Peyer's patch (tissue), 4 donors: ENCODE results near the gene MAGI3. TPM values are rescaled to one million over a fixed set of nuclear protein-coding genes. Genes with fewer than 3 reads are reported as not detected.

Source experiments
- DNase-seq, 3 donors: peaks; one replicate each; pipeline ENCODE4 v3.0.0-alpha.2; 2017 to 2019
- H3K27ac ChIP-seq, 4 donors: fragments of 200-600 bp; sonication (generic); one replicate each; pipeline ENCODE4 v1.5.1; 2016 to 2019
- H3K27me3 ChIP-seq, 2 donors: fragments of 200-600 bp; sonication (generic); one replicate each; pipeline ENCODE4 v1.5.1; 2019
- H3K36me3 ChIP-seq, 3 donors: fragments of 200-600 bp; sonication (generic); one replicate each; pipeline ENCODE4 v1.5.1; 2016 to 2019
- H3K4me1 ChIP-seq, 4 donors: fragments of 200-600 bp; sonication (generic); one replicate each; pipeline ENCODE4 v1.5.1; 2016 to 2019
- H3K4me3 ChIP-seq, 4 donors: fragments of 200-600 bp; sonication (generic); 1 replicate in 3 of 4; 2 replicates in 1 of 4; pipeline ENCODE4 v1.5.1; 2016 to 2019; ENCODE audit warnings: mild to moderate bottlenecking in 1 of 4
- H3K9me3 ChIP-seq, 4 donors: fragments of 200-600 bp; sonication (generic); one replicate each; pipeline ENCODE4 v1.5.1; 2016 to 2019; ENCODE audit warnings: mild to moderate bottlenecking in 1 of 4
- CTCF ChIP-seq, 6 experiments: fragments of 450-650 bp in 4 of 6; fragments of 200-600 bp in 2 of 6; sonication (generic) in 1 of 6; IDR thresholded peaks; one replicate each; pipeline ENCODE4 v1.5.1; 2017 to 2019; ENCODE audit warnings: antibody characterized with exemption in 6 of 6, mild to moderate bottlenecking in 3 of 6, moderate library complexity in 1 of 6
- POLR2A ChIP-seq, 2 donors: fragments of 450-650 bp; IDR thresholded peaks; one replicate each; pipeline ENCODE4 v1.5.1; 2017; ENCODE audit warnings: antibody characterized with exemption in 2 of 2, mild to moderate bottlenecking in 2 of 2, moderate library complexity in 2 of 2
- total RNA-seq, 4 donors: library from RNA; depleted of rRNA; stranded (reverse); fragments of >200 nt; gene quantifications; one replicate each; pipeline ENCODE4 v1.1.0, GENCODE V29; 2016

Gene MAGI3
- total RNA-seq, 4 donors from 2014 or later, result 60.2 to 120 (median 103) TPM

GRCh38 chr1:113678159-113678469 is 287.8 kb downstream of the MAGI3 start:
- no peaks in the 10 kb centered on the region for H3K27me3 ChIP-seq
- H3K9me3 ChIP-seq, result no peaks in the 10 kb centered on the region
- H3K36me3 ChIP-seq, result peaks cover 0 to 15% (median 0%) of the 10 kb centered on the region in 3 donors
- no peak overlapping the region for H3K4me3 ChIP-seq
- TF ChIP-seq POLR2A (IDR thresholded peaks at IDR 0.05) (no peak), CTCF (IDR thresholded peaks at IDR 0.05) (no peak)
- no peak for DNase-seq
- H3K27ac ChIP-seq, result no peak overlapping the region
- H3K4me1 ChIP-seq, result no peaks in the 10 kb centered on the region

- Histone ChIP-seq H3K4me1 (no peaks in the 10 kb centered on the region), H3K27me3 (no peaks in the 10 kb centered on the region), H3K27ac (no peak overlapping the region), H3K4me3 (no peak overlapping the region), H3K9me3 (no peaks in the 10 kb centered on the region), H3K36me3 (peaks cover 0 to 10% (median 0%) of the 10 kb centered on the region in 3 donors)
- DNase-seq, result no peak
- no peak for TF ChIP-seq POLR2A (IDR thresholded peaks at IDR 0.05)
- TF ChIP-seq CTCF (IDR thresholded peaks at IDR 0.05), result no peak
Observed at GRCh38 chr1:113681596-113682337, 291.5 kb downstream of the MAGI3 start.

- Histone ChIP-seq H3K4me1 (no peaks in the 10 kb centered on the region), H3K27me3 (no peaks in the 10 kb centered on the region), H3K9me3 (no peaks in the 10 kb centered on the region), H3K36me3 (peaks cover 0 to 10% (median 0%) of the 10 kb centered on the region in 3 donors), H3K4me3 (no peak overlapping the region), H3K27ac (peak overlapping the region in 2 of 4 donors; percentile 2 to 39)
- no peak for TF ChIP-seq CTCF (IDR thresholded peaks at IDR 0.05)
- TF ChIP-seq POLR2A (IDR thresholded peaks at IDR 0.05), result no peak
- no peak for DNase-seq
Observed at GRCh38 chr1:113683384-113684152, 293.3 kb downstream of the MAGI3 start.

- peak in 1 of 3 donors; percentile 52 for DNase-seq
- Histone ChIP-seq H3K4me3 (no peak overlapping the region), H3K9me3 (no peaks in the 10 kb centered on the region), H3K36me3 (peaks cover 0 to 11% (median 0%) of the 10 kb centered on the region in 3 donors), H3K4me1 (no peaks in the 10 kb centered on the region), H3K27ac (peak overlapping the region in 2 of 4 donors; percentile 2 to 39), H3K27me3 (no peaks in the 10 kb centered on the region)
- TF ChIP-seq CTCF (IDR thresholded peaks at IDR 0.05) (no peak), POLR2A (IDR thresholded peaks at IDR 0.05) (no peak)
Observed at GRCh38 chr1:113684153-113684541, 293.8 kb downstream of the MAGI3 start.

GRCh38 chr1:113686891-113687618 is 296.7 kb downstream of the MAGI3 start:
- Histone ChIP-seq H3K9me3 (no peaks in the 10 kb centered on the region), H3K27ac (no peak overlapping the region), H3K4me1 (no peaks in the 10 kb centered on the region), H3K4me3 (no peak overlapping the region), H3K36me3 (peaks cover 0 to 14% (median 0%) of the 10 kb centered on the region in 3 donors), H3K27me3 (no peaks in the 10 kb centered on the region)
- no peak for DNase-seq
- TF ChIP-seq CTCF (IDR thresholded peaks at IDR 0.05) (no peak), POLR2A (IDR thresholded peaks at IDR 0.05) (no peak)
